GM10847 (cell line): ENCODE data around the gene PLA2G4F.

Experiments used
- POLR2A ChIP-seq: IDR thresholded peaks from 2 replicates; pipeline ENCODE4 v1.6.1; 2011; ENCODE audit not compliant: insufficient read length; ENCODE audit errors: extremely low read depth

The PLA2G4F gene

GRCh38 chr15:42131826-42132806, 24.3 kb downstream of the PLA2G4F start:
- TF ChIP-seq POLR2A, result no peak

GRCh38 chr15:42131006-42131405, 25.4 kb downstream of the PLA2G4F start:
- TF ChIP-seq POLR2A, result no peak

GRCh38 chr15:42130246-42130986, 26.0 kb downstream of the PLA2G4F start:
- no peak for TF ChIP-seq POLR2A

- no peak for TF ChIP-seq POLR2A
Measured at GRCh38 chr15:42129364-42129763, 27.1 kb downstream of the PLA2G4F start.

- TF ChIP-seq POLR2A, result no peak
Measured at GRCh38 chr15:42128476-42128875, 28.0 kb downstream of the PLA2G4F start.

GRCh38 chr15:42123546-42123945, 32.9 kb downstream of the PLA2G4F start:
- TF ChIP-seq POLR2A, result no peak

- no peak for TF ChIP-seq POLR2A
Measured at GRCh38 chr15:42121682-42122081, 34.8 kb downstream of the PLA2G4F start.

- TF ChIP-seq POLR2A, result no peak
Measured at GRCh38 chr15:42121021-42121420, 35.4 kb downstream of the PLA2G4F start.

GRCh38 chr15:42120285-42120684, 36.2 kb downstream of the PLA2G4F start:
- TF ChIP-seq POLR2A, result no peak

GRCh38 chr15:42119446-42119760, 37.0 kb downstream of the PLA2G4F start:
- TF ChIP-seq POLR2A, result no peak

GRCh38 chr15:42118650-42119445, 37.6 kb downstream of the PLA2G4F start:
- TF ChIP-seq POLR2A, result no peak

- no peak for TF ChIP-seq POLR2A
Measured at GRCh38 chr15:42111924-42112323, 44.5 kb downstream of the PLA2G4F start.

- TF ChIP-seq POLR2A, result no peak
Measured at GRCh38 chr15:42110367-42110766, 46.1 kb downstream of the PLA2G4F start.

- no peak for TF ChIP-seq POLR2A
Measured at GRCh38 chr15:42108806-42109205, 47.6 kb downstream of the PLA2G4F start.

- TF ChIP-seq POLR2A, result no peak
Measured at GRCh38 chr15:42108189-42108588, 48.2 kb downstream of the PLA2G4F start.

- no peak for TF ChIP-seq POLR2A
Measured at GRCh38 chr15:42107473-42107872, 49.0 kb downstream of the PLA2G4F start.

GRCh38 chr15:42106288-42106687, 50.1 kb downstream of the PLA2G4F start:
- no peak for TF ChIP-seq POLR2A
